IMR-90 (cell line): ENCODE measurements around the gene CDH1. TPM values are rescaled to one million over a fixed set of nuclear protein-coding genes. Genes with fewer than 3 reads are reported as not detected.

Experiments
- ATAC-seq: fragments of 200-7000 bp; cut with Tn5 transposase; 2 replicates; pipeline ENCODE4 v1.9.1; 2020; ENCODE audit warnings: low read depth, mild to moderate bottlenecking, moderate library complexity
- BruUV-seq: library from RNA; stranded (reverse); fragments of 400-500 nt; replicated peaks from 2 replicates; lab custom pipeline; 2021; lab: Mats Ljungman, UMichigan
- CTCF ChIA-PET: fragments of 300-600 bp; formaldehyde crosslinking; extraction: SDS; loops from one replicate; lab custom pipeline; 2021; ENCODE audit warnings: antibody characterized with exemption; lab: Yijun Ruan, JAX
- POLR2A ChIA-PET: fragments of 300-600 bp; sonication (Branson Sonifier 250); formaldehyde crosslinking; loops from one replicate; lab custom pipeline; 2022; ENCODE audit warnings: antibody characterized with exemption; ENCODE audit not compliant: unreplicated experiment; lab: Charles Lee
- DNase-seq: peaks from one replicate; pipeline ENCODE4 v3.0.0; 2013
- H2AFZ ChIP-seq: replicated peaks from 2 replicates; pipeline ENCODE3; 2013; ENCODE audit warnings: low read length, mild to moderate bottlenecking; ENCODE audit not compliant: poor library complexity
- H2AK5ac ChIP-seq: 2 replicates; pipeline ENCODE4 v1.6.1; 2013; ENCODE audit warnings: low read depth, low read length, inconsistent platforms
- H2AK9ac ChIP-seq: replicated peaks from 2 replicates; pipeline ENCODE3; 2013; ENCODE audit warnings: mild to moderate bottlenecking, low read depth, low read length, moderate library complexity; ENCODE audit not compliant: poor library complexity
- H2BK120ac ChIP-seq: 2 replicates; pipeline ENCODE4 v1.6.1; 2013; ENCODE audit warnings: low read depth, low read length, inconsistent platforms
- H2BK15ac ChIP-seq: 3 replicates; pipeline ENCODE4 v1.6.1; 2013; ENCODE audit warnings: low read depth, low read length, inconsistent platforms
- H2BK20ac ChIP-seq: 2 replicates; pipeline ENCODE4 v1.6.1; 2013; ENCODE audit warnings: low read depth, mild to moderate bottlenecking, inconsistent platforms, low read length, moderate library complexity
- H2BK5ac ChIP-seq: 2 replicates; pipeline ENCODE4 v1.6.1; 2013; ENCODE audit warnings: mild to moderate bottlenecking, low read depth, low read length, inconsistent platforms; ENCODE audit not compliant: poor library complexity, severe bottlenecking
- H3K14ac ChIP-seq: replicated peaks from 2 replicates; pipeline ENCODE4 v1.6.1; 2013; ENCODE audit warnings: low read depth, low read length, inconsistent platforms
- H3K18ac ChIP-seq: 2 replicates; pipeline ENCODE4 v1.6.1; 2013; ENCODE audit warnings: low read depth, low read length, control low read depth
- H3K23ac ChIP-seq: 2 replicates; pipeline ENCODE4 v1.6.1; 2013; ENCODE audit warnings: low read depth, low read length, inconsistent platforms
- H3K27ac ChIP-seq: 2 replicates; pipeline ENCODE4 v1.5.1; 2013; ENCODE audit warnings: mild to moderate bottlenecking, control low read depth, low read length; ENCODE audit not compliant: insufficient read depth
- H3K27me3 ChIP-seq: 2 replicates; pipeline ENCODE4 v1.6.1; 2013; ENCODE audit warnings: low read length; ENCODE audit not compliant: control insufficient read depth, insufficient read depth
- H3K36me3 ChIP-seq: 2 replicates; pipeline ENCODE4 v1.6.1; 2013; ENCODE audit warnings: low read length, mixed read lengths; ENCODE audit not compliant: control insufficient read depth, insufficient read depth
- H3K4ac ChIP-seq: 2 replicates; pipeline ENCODE4 v1.6.1; 2013; ENCODE audit warnings: low read depth, low read length, inconsistent platforms
- H3K4me1 ChIP-seq: 2 replicates; pipeline ENCODE4 v1.6.1; 2013; ENCODE audit warnings: low read length, mixed read lengths; ENCODE audit not compliant: control insufficient read depth, insufficient read depth
- H3K4me2 ChIP-seq: 2 replicates; pipeline ENCODE4 v1.6.1; 2013; ENCODE audit warnings: low read depth, mild to moderate bottlenecking, control low read depth, low read length, moderate library complexity
- H3K4me3 ChIP-seq: 2 replicates; pipeline ENCODE4 v1.5.1; 2013; ENCODE audit warnings: low read depth, mild to moderate bottlenecking, control low read depth, low read length, moderate library complexity; ENCODE audit not compliant: insufficient read depth
- H3K56ac ChIP-seq: 2 replicates; pipeline ENCODE4 v1.6.1; 2013; ENCODE audit warnings: low read length, inconsistent platforms; ENCODE audit not compliant: insufficient read depth; ENCODE audit errors: extremely low read depth
- H3K79me1 ChIP-seq, 2 experiments: 2 replicates each; pipeline ENCODE4 v1.6.1; 2013; ENCODE audit warnings: low read length in 2 of 2, inconsistent platforms in 1 of 2, low read depth in 1 of 2
- H3K9ac ChIP-seq: 2 replicates; pipeline ENCODE4 v1.6.1; 2013; ENCODE audit warnings: low read depth, low read length, control low read depth
- H3K9me1 ChIP-seq: 2 replicates; pipeline ENCODE4 v1.6.1; 2013; ENCODE audit warnings: low read length, inconsistent platforms; ENCODE audit not compliant: insufficient read depth
- H3K9me3 ChIP-seq: 2 replicates; pipeline ENCODE4 v1.6.1; 2013; ENCODE audit warnings: low read length; ENCODE audit not compliant: control insufficient read depth, insufficient read depth
- H4K20me1 ChIP-seq: 2 replicates; pipeline ENCODE4 v1.6.1; 2013; ENCODE audit warnings: low read length, inconsistent platforms; ENCODE audit not compliant: insufficient read depth
- H4K5ac ChIP-seq: 2 replicates; pipeline ENCODE4 v1.6.1; 2013; ENCODE audit warnings: mild to moderate bottlenecking, low read depth, low read length, control low read depth
- H4K8ac ChIP-seq, 2 experiments: 2 replicates each; pipeline ENCODE4 v1.6.1; 2013; ENCODE audit warnings: low read depth in 2 of 2, low read length in 2 of 2, control low read depth in 1 of 2, inconsistent platforms in 1 of 2
- H4K91ac ChIP-seq: 2 replicates; pipeline ENCODE4 v1.6.1; 2013; ENCODE audit warnings: low read depth, low read length, inconsistent platforms; ENCODE audit not compliant: insufficient read depth
- BHLHE40 ChIP-seq: fragments of 150-350 bp; IDR thresholded peaks from 2 replicates; pipeline ENCODE4 v1.6.1; 2016; ENCODE audit warnings: mild to moderate bottlenecking, low read depth, low read length
- CHD1 ChIP-seq: IDR thresholded peaks from 2 replicates; pipeline ENCODE4 v1.6.1; 2012; ENCODE audit warnings: low read depth, low read length, improper control_type of control experiment
- MAFK ChIP-seq: IDR thresholded peaks from 2 replicates; pipeline ENCODE4 v1.6.1; 2012; ENCODE audit warnings: low read depth, low read length, improper control_type of control experiment
- MAZ ChIP-seq: IDR thresholded peaks from 2 replicates; pipeline ENCODE4 v1.6.1; 2012; ENCODE audit warnings: low read depth, mild to moderate bottlenecking, low read length, improper control_type of control experiment, moderate library complexity, borderline replicate concordance
- MXI1 ChIP-seq: IDR thresholded peaks from 2 replicates; pipeline ENCODE4 v1.6.1; 2012; ENCODE audit warnings: low read depth, mild to moderate bottlenecking, low read length, moderate library complexity, borderline replicate concordance
- POLR2A ChIP-seq: IDR thresholded peaks from 2 replicates; pipeline ENCODE4 v1.6.1; 2012; ENCODE audit warnings: mild to moderate bottlenecking, low read depth, low read length
- RAD21 ChIP-seq: IDR thresholded peaks from 2 replicates; pipeline ENCODE4 v1.6.1; 2012; ENCODE audit warnings: low read length, improper control_type of control experiment
- RFX5 ChIP-seq: IDR thresholded peaks from 2 replicates; pipeline ENCODE4 v1.8.0; 2012; ENCODE audit warnings: low read depth, mild to moderate bottlenecking, low read length, moderate library complexity
- SMC3 ChIP-seq: fragments of 150-350 bp; IDR thresholded peaks from 2 replicates; pipeline ENCODE4 v1.6.1; 2016; ENCODE audit warnings: low read depth, mild to moderate bottlenecking, antibody characterized with exemption, low read length, moderate library complexity
- WGBS, 2 experiments: methylation state at CpG; one replicate each; pipeline versions ENCODE4 v1.1.5 to v1.1.7; 2013; ENCODE audit warnings: missing lambda C conversion rate in 2 of 2; ENCODE audit not compliant: insufficient read length in 1 of 2; ENCODE audit errors: extremely low coverage in 2 of 2; 5-methylcytosine and 5-hydroxymethylcytosine counted together
- dilution Hi-C: fragments of 300-500 bp; cut with HindIII; formaldehyde crosslinking; loops from one replicate; pipeline ENCODE4 v1.14.3; 2018; ENCODE audit warnings: low sequenced_read_pairs; ENCODE audit not compliant: unreplicated experiment
- in situ Hi-C: fragments of 300-500 bp; cut with MboI; formaldehyde crosslinking; loops from 3 replicates; pipeline ENCODE4 v1.14.3; 2019; ENCODE audit warnings: low sequenced_read_pairs, inconsistent platforms, mixed read lengths
- intact Hi-C: fragments of 100-400 bp; cut with micrococcal nuclease; formaldehyde crosslinking; loops from 2 replicates; pipeline ENCODE4 v1.10.0; 2022
- polyA plus RNA-seq, 3 experiments: library from polyadenylated mRNA; depleted of rRNA; stranded (reverse); fragments of >200 nt; gene quantifications; 2 replicates each; pipeline ENCODE4 v1.2.3, GENCODE V29; 2012; ENCODE audit warnings: low replicate concordance in 1 of 3
- total RNA-seq: library from RNA; depleted of rRNA; stranded (reverse); fragments of >200 nt; gene quantifications from 2 replicates; pipeline ENCODE4 v1.2.3, GENCODE V29; 2012
- TF ChIP-seq, protein P1 (sequence below): fragments of 150-350 bp; IDR thresholded peaks from 2 replicates; pipeline ENCODE4 v1.6.1; 2017; ENCODE audit warnings: mild to moderate bottlenecking, antibody characterized with exemption, low read length, low read depth
- TF ChIP-seq, protein P2 (sequence below): conservative IDR thresholded peaks from 2 replicates; pipeline ENCODE4 v1.5.1; 2012; ENCODE audit warnings: mild to moderate bottlenecking, low read depth, low read length, improper control_type of control experiment
- TF ChIP-seq, protein P3 (sequence below): fragments of 150-350 bp; IDR thresholded peaks from 2 replicates; pipeline ENCODE4 v1.6.1; 2016; ENCODE audit warnings: low read depth, mild to moderate bottlenecking, low read length, moderate library complexity, borderline replicate concordance

The CDH1 gene
- total and polyA plus RNA-seq, 2 of the 4 experiments (the other 2 are of a cell fraction) = under 0.01 TPM; not detected in 1

DNA sequence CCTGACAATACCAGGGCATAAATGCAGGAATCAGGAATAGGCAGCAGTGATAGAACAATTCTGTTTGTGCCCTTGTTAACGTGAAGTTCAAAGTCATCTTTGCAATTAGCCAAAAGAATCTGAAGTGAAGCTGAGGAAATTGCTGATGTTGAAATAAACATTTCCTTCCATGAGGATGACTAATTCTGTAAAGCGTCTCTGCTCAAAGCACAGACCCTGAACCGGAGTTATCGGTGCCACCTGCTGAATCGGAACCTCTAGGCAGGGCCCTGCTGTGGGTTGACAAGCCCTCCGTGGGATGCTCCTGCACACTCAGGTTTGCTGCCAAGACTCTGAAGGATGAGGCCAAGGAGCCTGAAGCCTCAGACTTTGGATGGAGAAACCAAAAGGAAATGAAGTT is 37.0 kb upstream of the CDH1 start:
- in situ Hi-C loops = loop anchor here (10.0 kb wide), 1 partner anchor 415 kb away; no protein-coding TSS in a partner anchor
- TF ChIP-seq, protein P1, sequence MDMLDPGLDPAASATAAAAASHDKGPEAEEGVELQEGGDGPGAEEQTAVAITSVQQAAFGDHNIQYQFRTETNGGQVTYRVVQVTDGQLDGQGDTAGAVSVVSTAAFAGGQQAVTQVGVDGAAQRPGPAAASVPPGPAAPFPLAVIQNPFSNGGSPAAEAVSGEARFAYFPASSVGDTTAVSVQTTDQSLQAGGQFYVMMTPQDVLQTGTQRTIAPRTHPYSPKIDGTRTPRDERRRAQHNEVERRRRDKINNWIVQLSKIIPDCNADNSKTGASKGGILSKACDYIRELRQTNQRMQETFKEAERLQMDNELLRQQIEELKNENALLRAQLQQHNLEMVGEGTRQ = no peak
- TF ChIP-seq CHD1 (no peak), BHLHE40 (no peak), RAD21 (no peak), MAFK (no peak), SMC3 (no peak), MXI1 (no peak), MAZ (no peak), RFX5 (no peak), POLR2A (no peak)
- TF ChIP-seq, protein P2, sequence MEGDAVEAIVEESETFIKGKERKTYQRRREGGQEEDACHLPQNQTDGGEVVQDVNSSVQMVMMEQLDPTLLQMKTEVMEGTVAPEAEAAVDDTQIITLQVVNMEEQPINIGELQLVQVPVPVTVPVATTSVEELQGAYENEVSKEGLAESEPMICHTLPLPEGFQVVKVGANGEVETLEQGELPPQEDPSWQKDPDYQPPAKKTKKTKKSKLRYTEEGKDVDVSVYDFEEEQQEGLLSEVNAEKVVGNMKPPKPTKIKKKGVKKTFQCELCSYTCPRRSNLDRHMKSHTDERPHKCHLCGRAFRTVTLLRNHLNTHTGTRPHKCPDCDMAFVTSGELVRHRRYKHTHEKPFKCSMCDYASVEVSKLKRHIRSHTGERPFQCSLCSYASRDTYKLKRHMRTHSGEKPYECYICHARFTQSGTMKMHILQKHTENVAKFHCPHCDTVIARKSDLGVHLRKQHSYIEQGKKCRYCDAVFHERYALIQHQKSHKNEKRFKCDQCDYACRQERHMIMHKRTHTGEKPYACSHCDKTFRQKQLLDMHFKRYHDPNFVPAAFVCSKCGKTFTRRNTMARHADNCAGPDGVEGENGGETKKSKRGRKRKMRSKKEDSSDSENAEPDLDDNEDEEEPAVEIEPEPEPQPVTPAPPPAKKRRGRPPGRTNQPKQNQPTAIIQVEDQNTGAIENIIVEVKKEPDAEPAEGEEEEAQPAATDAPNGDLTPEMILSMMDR = no peak
- TF ChIP-seq, protein P3, sequence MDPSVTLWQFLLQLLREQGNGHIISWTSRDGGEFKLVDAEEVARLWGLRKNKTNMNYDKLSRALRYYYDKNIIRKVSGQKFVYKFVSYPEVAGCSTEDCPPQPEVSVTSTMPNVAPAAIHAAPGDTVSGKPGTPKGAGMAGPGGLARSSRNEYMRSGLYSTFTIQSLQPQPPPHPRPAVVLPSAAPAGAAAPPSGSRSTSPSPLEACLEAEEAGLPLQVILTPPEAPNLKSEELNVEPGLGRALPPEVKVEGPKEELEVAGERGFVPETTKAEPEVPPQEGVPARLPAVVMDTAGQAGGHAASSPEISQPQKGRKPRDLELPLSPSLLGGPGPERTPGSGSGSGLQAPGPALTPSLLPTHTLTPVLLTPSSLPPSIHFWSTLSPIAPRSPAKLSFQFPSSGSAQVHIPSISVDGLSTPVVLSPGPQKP = no peak
- dilution Hi-C loops = no loop called here

More for the DNA sequence above, 37.0 kb upstream of the CDH1 start:
- peak; percentile 64 for ATAC-seq
- Histone ChIP-seq H3K18ac (no peak overlapping the region), H3K9me3 (no peaks in the 10 kb centered on the region), H2BK5ac (no peak overlapping the region), H4K5ac (no peak overlapping the region), H3K4me1 (peaks cover 2% of the 10 kb centered on the region; the same call in 1 of the 2 replicates), H4K8ac (no peak overlapping the region), H3K27ac (no peak overlapping the region), H4K91ac (no peak overlapping the region), H2BK120ac (no peak overlapping the region), H3K79me1 (no peaks in the 10 kb centered on the region), H2AK9ac (no peak overlapping the region), H2BK15ac (no peak overlapping the region), H2AFZ (no peak overlapping the region), H3K4ac (no peak overlapping the region), H3K4me2 (no peak overlapping the region), H3K56ac (no peak overlapping the region), H3K9ac (no peak overlapping the region), H2BK20ac (no peak overlapping the region), H2AK5ac (no peak overlapping the region), H3K27me3 (peaks cover 13% of the 10 kb centered on the region), H3K23ac (no peak overlapping the region), H3K9me1 (no peaks in the 10 kb centered on the region), H3K4me3 (no peak overlapping the region), H3K36me3 (no peaks in the 10 kb centered on the region), H4K20me1 (no peaks in the 10 kb centered on the region), H3K14ac (no peak overlapping the region)
- ChIA-PET CTCF (interaction anchor here (1.6 kb wide), 1 partner anchor 179 kb away, joined by 3 read pairs; no protein-coding TSS in a partner anchor), POLR2A (no interaction called here)
- no TSS peak for BruUV-seq
- 33% methylated on average over 1 of the region's 6 CpGs; no CpG with 5 or more reads in 1 of the 2 experiments for WGBS, 2 experiments
- DNase-seq = peak; percentile 10
- intact Hi-C loops = loop anchor here (2.0 to 10.0 kb wide), 2 partner anchors 109 to 165 kb away; partner anchors contain the start of gene ZFP90
